NCI-H748 (cell line): ENCODE results near the gene SEC23A.
"Not testable (repeated sequence)": the region's sequence is repeated elsewhere in the genome, so short reads cannot be mapped to it uniquely, and the experiment has no call there.

Experiments
- DNase-seq: peaks from one replicate; lab custom pipeline; 2025; ENCODE audit not compliant: unreplicated experiment; lab: John Stamatoyannopoulos, UW

SEC23A gene

GRCh38 chr14:39094515-39094914, 8.5 kb downstream of the SEC23A start:
- DNase-seq: no peak

DNA sequence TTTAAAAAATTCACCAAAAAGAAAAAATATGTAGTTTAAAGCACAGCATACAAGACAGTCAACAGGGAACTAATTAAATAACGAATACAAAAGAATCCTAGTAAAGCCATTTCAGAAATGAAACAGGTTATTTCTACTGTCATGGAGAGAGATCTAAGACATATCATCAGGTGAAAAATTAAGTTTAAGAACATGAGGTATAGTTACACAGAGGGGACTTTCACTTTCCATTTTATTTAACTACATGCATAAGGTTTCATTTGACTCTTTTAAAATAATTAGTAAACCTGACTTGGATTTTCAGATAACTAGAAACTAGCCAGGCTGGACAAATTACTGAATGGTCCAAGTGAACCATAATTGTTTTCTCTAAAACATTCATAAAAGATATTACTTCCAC, 11.3 kb downstream of the SEC23A start:
- DNase-seq: no peak

DNA sequence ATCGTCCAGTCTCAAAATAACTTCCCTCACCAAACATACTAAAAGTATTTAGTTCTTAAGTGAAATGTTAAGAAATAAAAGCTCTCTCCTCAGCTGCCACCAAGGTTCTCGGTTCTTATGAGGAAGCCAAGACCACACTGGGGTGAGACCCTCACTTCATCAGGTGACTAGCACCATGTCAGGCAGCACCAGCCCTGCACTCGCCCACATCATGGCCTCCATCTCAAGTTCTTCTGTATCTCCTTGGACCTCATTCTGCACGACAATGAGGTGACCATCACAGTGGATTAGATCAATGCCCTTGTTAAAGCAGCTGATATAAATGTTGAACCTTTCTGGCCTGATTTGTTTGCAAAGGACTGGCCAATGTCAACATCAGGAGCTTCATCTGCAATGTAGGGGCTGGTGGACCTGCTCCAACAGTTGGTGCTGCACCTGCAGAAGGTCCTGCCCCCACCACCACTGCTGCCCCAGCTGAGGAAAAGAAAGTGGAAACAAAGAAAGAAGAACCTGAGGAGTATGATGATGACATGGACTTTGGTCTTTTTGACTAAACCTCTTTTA, 12.4 kb downstream of the SEC23A start:
- no peak for DNase-seq

DNA sequence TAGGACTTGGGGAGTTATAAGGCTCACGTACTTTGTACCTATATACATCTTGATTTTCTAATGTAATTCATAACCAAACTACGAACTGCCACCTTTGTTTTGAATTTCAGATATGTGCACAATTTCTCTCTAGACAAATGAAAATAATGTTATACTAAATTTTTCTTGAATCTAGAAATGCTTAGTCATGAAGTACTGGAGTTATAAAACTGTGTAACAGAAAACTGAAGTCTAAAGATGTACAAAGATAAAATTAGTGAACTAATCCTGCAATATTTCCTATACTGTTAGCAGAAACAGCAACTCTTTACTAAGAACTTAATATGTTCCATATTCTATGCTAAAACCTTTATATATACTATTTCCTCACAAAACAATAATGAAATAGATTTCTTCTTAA, 15.5 kb downstream of the SEC23A start:
- DNase-seq: no peak

GRCh38 chr14:39085933-39086332, 17.1 kb downstream of the SEC23A start:
- DNase-seq: no peak

DNA sequence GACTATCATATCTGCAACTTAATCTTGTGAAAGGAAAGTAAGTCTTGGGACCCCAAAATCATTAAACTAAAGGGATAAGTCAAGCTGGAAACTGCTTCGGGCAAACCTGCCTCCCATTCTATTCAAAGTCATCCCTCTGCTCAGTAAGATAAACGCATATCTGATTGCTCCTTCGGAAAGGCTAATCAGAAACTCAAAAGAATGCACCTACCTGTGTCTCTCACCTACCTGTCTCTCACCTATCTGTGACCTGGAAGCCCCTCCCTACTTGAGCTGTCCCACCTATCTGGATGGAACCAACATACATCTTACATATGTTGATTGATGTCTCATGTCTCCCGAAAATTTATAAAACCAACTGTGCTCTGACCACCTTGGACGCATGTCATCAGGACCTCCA, 19.9 kb downstream of the SEC23A start:
- DNase-seq: no peak

GRCh38 chr14:39080886-39081285, 22.1 kb downstream of the SEC23A start:
- no peak for DNase-seq

GRCh38 chr14:39071096-39071495, 31.9 kb downstream of the SEC23A start:
- no peak for DNase-seq

GRCh38 chr14:39069923-39070322, 33.1 kb downstream of the SEC23A start:
- DNase-seq: no peak

DNA sequence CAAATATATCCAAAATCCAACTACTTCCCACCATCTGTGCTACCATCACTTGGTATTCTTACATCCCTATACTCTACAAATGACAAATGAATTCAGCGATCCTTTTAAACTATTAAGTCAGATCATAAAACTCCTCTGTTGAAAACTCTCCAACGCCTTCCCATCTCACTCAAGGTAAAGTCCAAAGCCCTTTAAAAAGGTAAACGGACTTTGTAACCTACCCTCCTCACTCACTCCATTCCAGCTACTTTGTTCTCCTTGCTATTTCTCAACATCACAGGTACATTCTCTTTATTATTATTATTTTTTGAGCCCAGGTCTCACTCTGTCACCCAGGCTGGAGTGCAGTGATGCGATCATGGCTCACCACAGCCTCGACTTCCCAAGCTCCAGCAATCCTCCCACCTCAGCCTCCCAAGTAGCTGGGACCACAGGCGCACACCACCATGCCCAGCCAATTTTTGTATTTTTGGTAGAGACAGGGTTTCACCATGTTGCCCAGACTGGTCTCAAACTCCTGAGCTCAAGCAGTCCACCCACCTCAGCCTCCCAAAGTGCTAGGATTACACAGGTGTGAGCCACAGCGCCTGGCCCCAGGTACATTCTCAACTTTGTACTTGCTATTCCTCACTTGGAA, 33.7 kb downstream of the SEC23A start:
- not testable (repeated sequence) for DNase-seq

DNA sequence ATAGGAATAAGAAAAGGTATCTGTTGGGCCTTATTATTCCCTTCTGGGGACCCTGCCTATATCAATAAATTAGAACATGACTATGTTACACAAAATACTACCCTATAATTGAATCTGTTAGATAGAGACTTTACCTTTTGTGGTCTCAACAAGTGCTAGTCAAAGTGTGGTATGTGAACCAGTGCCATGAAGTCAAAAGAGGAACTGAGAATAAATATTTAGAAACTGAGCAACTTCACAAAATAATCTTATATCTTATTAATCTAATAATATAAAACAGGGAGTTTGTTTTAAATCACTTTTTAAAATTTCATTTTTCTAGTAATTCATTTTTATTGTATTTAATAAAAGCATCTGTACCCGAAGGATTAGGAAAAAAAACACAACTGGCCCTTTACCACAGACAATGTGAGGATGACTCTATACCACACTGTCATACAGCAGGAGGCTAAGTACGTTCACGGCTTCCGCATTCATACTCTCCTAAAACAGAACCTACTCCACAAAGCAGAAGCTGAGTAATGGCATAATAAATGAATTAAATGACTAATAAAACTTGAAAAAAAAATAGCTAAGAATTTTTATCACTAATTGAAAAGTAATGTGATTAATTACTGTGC, 42.1 kb downstream of the SEC23A start:
- DNase-seq: no peak

GRCh38 chr14:39055786-39056474, 47.1 kb downstream of the SEC23A start:
- no peak for DNase-seq

GRCh38 chr14:39052869-39053454, 50.1 kb downstream of the SEC23A start:
- DNase-seq: not testable (repeated sequence)

DNA sequence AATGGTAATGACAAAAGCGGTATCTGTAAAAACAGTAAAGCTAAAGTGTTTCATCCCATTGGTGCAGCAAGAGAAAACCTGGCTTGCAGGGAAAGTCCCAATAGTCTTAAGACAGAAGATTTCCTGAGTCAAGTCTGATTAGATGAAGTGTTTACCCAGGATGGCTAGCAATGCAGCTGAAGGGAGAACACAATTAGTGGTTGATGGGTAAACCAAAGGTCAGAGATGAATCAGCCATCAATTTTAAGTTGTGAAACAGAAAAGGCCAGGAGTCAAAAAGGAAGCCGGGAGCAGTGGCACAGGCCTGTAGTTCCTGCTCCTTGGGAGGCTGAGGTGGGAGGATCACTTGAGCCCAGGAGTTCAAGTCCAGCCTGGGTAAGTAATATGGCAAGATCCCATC, 52.6 kb downstream of the SEC23A start:
- no peak for DNase-seq

- DNase-seq: not testable (repeated sequence)
Measured at GRCh38 chr14:39045889-39046288, 57.1 kb downstream of the SEC23A start.

- DNase-seq: no peak
Measured at GRCh38 chr14:39043352-39043943, 59.6 kb downstream of the SEC23A start.

GRCh38 chr14:39040529-39040928, 62.5 kb downstream of the SEC23A start:
- DNase-seq: no peak

GRCh38 chr14:39038542-39038941, 64.5 kb downstream of the SEC23A start:
- no peak for DNase-seq

DNA sequence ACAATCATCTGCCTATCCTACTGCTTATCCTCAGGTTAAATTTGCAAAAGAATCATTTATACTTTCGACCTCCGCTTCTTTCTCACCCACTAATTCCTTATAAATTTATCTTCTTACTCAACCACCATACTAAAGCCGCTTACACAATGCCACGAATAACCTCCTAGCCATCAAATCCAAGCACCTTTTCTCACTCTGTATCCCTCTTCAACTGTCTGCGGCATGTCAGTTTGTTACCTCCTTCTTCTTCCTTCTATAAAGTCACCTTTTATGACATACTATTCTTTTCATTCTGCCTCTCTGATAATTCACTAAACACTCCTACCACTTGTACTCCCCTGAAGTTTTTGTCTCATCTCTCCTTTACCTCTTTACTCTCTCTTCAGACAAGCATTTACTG, 66.3 kb downstream of the SEC23A start:
- no peak for DNase-seq

GRCh38 chr14:39035336-39035735, 67.7 kb downstream of the SEC23A start:
- DNase-seq: no peak
